Small intestine (tissue), 7 donors: ENCODE data around the gene PLCG2. TPM values are rescaled to one million over a fixed set of nuclear protein-coding genes. Genes with fewer than 3 reads are reported as not detected.
A peak's percentile ranks its signal among the peaks of the same experiment; 100 is the strongest.
"Not testable (repeated sequence)": the region's sequence is repeated elsewhere in the genome, so short reads cannot be mapped to it uniquely, and the experiment has no call there.

ENCODE experiments used
- DNase-seq, 2 donors: peaks; one replicate each; pipeline versions ENCODE4 v3.0.0 to v3.0.0-alpha.2; 2013
- FAIRE-seq: peaks from 2 replicates; lab custom pipeline; 2012; peaks lifted over from hg19 to GRCh38; lab: Jason Lieb, UNC
- H3K27ac ChIP-seq, 3 donors: one replicate each; pipeline ENCODE4 v1.5.1; 2013; ENCODE audit warnings: low read length in 2 of 3, mild to moderate bottlenecking in 2 of 3, control low read depth in 1 of 3, inconsistent platforms in 1 of 3, low read depth in 1 of 3, moderate library complexity in 1 of 3
- H3K27me3 ChIP-seq, 3 donors: one replicate each; pipeline ENCODE4 v1.6.1; 2013; ENCODE audit warnings: low read length in 3 of 3, inconsistent platforms in 1 of 3; ENCODE audit not compliant: control insufficient read depth in 3 of 3, insufficient read depth in 3 of 3
- H3K36me3 ChIP-seq, 3 donors: one replicate each; pipeline ENCODE4 v1.6.1; 2013; ENCODE audit warnings: low read length in 3 of 3, inconsistent platforms in 1 of 3, low read depth in 1 of 3, mild to moderate bottlenecking in 1 of 3, moderate library complexity in 1 of 3; ENCODE audit not compliant: control insufficient read depth in 3 of 3, insufficient read depth in 2 of 3
- H3K4me1 ChIP-seq, 3 donors: one replicate each; pipeline ENCODE4 v1.6.1; 2013; ENCODE audit warnings: low read length in 2 of 3, inconsistent platforms in 1 of 3, low read depth in 1 of 3, mild to moderate bottlenecking in 1 of 3, moderate library complexity in 1 of 3; ENCODE audit not compliant: control insufficient read depth in 3 of 3, insufficient read depth in 2 of 3
- H3K4me3 ChIP-seq, 3 donors: one replicate each; pipeline ENCODE4 v1.5.1; 2013; ENCODE audit warnings: low read length in 3 of 3, control low read depth in 1 of 3, inconsistent platforms in 1 of 3, low read depth in 1 of 3, mild to moderate bottlenecking in 1 of 3, moderate library complexity in 1 of 3
- H3K9me3 ChIP-seq, 2 donors: one replicate each; pipeline ENCODE4 v1.6.1; 2013; ENCODE audit warnings: low read depth in 1 of 2, low read length in 1 of 2; ENCODE audit not compliant: control insufficient read depth in 2 of 2, insufficient read depth in 1 of 2
- WGBS, 3 donors: extraction: QIAGEN DNeasy Blood & Tissue Kit; methylation state at CpG; one replicate each; pipeline ENCODE4 v1.1.7; 2013; 5-methylcytosine and 5-hydroxymethylcytosine counted together
- polyA plus RNA-seq, 4 donors: library from polyadenylated mRNA; stranded (reverse) in 3 of 4; unstranded in 1 of 4; fragments of 200-250 nt in 3 of 4; fragments of 120-200 nt in 1 of 4; gene quantifications; one replicate each; pipeline versions ENCODE4 v1.2.1 to v1.2.3, GENCODE V29; 2013
- donor health status: healthy with polysubstance abuse.
- donor health status: control.
- donor health status: control.
- donor health status: Bipolar disorder and iron deficiency.
- donor health status: healthy.

PLCG2 gene
- polyA plus RNA-seq, 4 donors, result 8.4 to 27.5 (median 12.4) TPM

DNA sequence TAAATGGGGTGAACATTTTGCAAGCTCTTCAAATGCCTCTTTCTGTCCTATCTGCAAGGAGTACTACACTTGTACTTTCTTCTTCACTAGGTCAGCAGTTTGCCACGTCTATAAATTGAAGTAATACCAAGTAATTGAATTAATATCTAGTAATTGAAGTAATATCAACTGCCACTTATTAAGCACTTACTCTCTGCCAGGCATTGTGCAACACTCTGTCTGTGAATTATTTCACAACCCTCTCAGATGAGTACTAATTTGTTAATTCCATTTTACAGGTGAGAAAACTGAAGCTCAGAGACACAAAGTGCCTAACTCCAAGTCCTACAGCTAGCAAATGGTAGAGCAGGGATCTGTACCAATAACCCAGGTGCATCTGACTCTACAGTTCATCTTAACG is 228.1 kb downstream of the PLCG2 start:
- H3K27ac ChIP-seq, result peak overlapping the region in 2 of 3 donors; percentile 13 to 52
- peak in 1 of 2 donors; percentile 73 for DNase-seq
- FAIRE-seq, result no peak

DNA sequence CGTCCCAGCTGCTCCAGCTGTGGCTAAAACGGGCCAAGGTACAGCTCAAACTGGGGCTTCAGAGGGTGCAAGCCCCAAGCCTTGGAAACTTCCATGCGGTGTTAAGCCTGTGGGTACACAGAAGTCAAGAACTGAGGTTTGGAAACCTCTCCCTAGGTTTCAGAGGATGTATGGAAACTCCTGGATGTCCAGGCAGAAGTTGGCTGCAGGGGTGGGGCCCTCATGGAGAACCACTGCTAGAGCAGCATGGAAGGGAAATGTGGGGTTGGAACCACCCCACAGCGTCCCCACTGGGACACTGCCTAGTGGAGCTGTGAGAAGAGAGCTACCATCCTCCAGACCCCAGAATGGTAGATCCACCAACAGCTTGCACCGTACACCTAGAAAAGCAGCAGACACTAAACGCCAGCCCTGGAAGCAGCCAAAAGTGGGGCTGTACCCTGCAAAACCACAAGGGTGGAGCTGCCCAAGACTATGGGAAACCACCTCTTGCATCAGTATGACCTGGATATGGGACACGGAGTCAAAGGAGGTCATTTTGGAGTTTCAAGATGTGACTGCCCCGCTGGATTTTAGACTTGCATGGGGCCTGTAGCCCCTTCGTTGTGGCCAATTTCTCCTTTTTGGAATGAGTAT is 230.0 kb downstream of the PLCG2 start:
- Histone ChIP-seq H3K36me3 (peaks cover 0 to 18% (median 4%) of the 10 kb centered on the region in 3 donors), H3K4me3 (no peak overlapping the region), H3K9me3 (peaks cover 0 to 13% of the 10 kb centered on the region in 2 donors), H3K27me3 (no peaks in the 10 kb centered on the region), H3K27ac (no peak overlapping the region), H3K4me1 (peaks cover 0 to 19% (median 4%) of the 10 kb centered on the region in 3 donors)
- DNase-seq, result no peak
- 91 to 95% (median 91%) methylated on average over 9 of the region's 9 CpGs for WGBS, 3 donors
- no peak for FAIRE-seq

More for the DNA sequence above, 228.1 kb downstream of the PLCG2 start:
- no peak overlapping the region for H3K4me3 ChIP-seq
- no peaks in the 10 kb centered on the region for H3K27me3 ChIP-seq
- peaks cover 0 to 19% (median 6%) of the 10 kb centered on the region in 3 donors for H3K36me3 ChIP-seq
- H3K9me3 ChIP-seq, result peaks cover 0 to 13% of the 10 kb centered on the region in 2 donors
- H3K4me1 ChIP-seq, result peaks cover 0 to 19% (median 3%) of the 10 kb centered on the region in 3 donors
- WGBS, 3 donors, result 57 to 77% (median 64%) methylated on average over 2 of the region's 2 CpGs

DNA sequence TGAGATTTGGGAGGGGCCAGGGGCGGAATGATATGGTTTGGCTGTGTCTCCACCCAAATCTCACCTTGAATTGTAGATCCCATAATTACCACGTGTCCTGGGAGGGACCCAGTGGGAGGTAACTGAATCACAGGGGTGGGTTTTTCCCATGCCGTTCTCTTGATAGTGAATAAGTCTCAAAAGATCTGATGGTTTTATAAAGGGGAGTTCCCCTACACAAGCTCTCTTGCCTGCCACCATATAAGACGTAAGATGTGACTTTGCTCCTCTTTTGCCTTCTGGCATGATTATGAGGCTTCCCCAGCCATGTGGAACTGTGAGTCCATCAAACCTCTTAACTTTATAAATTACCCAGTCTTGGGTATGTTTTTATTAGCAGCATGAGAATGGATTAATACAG is 230.7 kb downstream of the PLCG2 start:
- Histone ChIP-seq H3K27ac (peak overlapping the region in 1 of 3 donors; percentile 83), H3K9me3 (peaks cover 0 to 13% of the 10 kb centered on the region in 2 donors), H3K36me3 (peaks cover 0 to 11% (median 4%) of the 10 kb centered on the region in 3 donors), H3K4me1 (peaks cover 0 to 16% (median 2%) of the 10 kb centered on the region in 3 donors)
- FAIRE-seq, H3K4me3 ChIP-seq, DNase-seq, H3K27me3 ChIP-seq: not testable (repeated sequence)
- WGBS, 3 donors, result 71 to 90% (median 85%) methylated on average over 4 of the region's 4 CpGs

DNA sequence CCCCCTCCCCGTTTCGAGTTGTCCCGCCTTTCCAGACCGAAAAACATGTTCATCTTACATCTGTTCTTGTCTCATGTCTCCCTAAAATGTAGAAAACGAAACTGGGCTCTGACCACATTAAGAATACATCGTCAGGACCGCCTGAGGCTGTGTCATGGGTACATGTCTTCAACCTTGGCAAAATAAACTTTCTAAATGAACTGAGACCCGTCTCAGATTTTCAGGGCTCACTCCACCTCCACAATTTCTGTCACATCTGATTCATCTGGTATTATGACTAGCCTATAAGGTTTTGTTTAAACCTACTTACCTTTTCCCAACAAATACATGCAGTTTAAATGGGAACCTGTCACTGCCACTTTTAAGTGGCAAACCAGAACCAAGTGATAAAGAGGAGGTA is 231.6 kb downstream of the PLCG2 start:
- H3K4me3 ChIP-seq, result peak overlapping the region; percentile 51 to 69 (median 59)
- H3K27ac ChIP-seq, result peak overlapping the region; percentile 36 to 83 (median 66)
- H3K27me3 ChIP-seq, result no peaks in the 10 kb centered on the region
- 67 to 80% (median 68%) methylated on average over 8 of the region's 8 CpGs for WGBS, 3 donors
- no peak for DNase-seq
- H3K4me1 ChIP-seq, result peaks cover 0 to 11% (median 2%) of the 10 kb centered on the region in 3 donors
- H3K36me3 ChIP-seq, result peaks cover 0 to 11% (median 4%) of the 10 kb centered on the region in 3 donors
- FAIRE-seq, result no peak
- H3K9me3 ChIP-seq, result peaks cover 0 to 17% of the 10 kb centered on the region in 2 donors

DNA sequence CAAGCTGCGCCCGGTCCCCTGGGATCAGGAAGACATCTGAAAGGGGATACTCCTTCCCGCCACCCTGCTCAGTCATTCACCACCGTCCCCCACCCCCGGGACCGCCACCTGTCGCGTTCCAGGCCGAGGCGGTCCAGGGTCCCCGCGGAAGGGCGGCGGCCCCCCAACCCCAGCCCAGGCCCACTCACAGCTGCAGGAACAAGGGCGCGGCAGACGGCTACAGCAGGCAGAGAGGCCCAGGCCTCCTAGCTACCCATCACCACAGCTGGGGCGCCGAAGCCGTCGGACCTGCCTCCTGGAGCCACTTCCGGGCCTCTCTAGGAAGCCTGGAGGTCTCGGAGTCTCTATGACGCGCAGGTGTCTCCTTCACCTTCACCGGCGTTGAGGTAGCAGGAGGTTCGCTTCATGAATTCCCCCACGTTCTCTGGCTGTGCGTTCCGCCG is 232.1 kb downstream of the PLCG2 start, which contains the start of gene SDR42E1:
TSS of gene SDR42E1 (minus strand) at position 272 of the 443 bp plus-strand sequence. CDS start 10,612 bp downstream, outside the sequence.
- Histone ChIP-seq H3K27me3 (no peaks in the 10 kb centered on the region), H3K4me3 (peak within 1 kb of the TSS; percentile 51 to 69 (median 59)), H3K9me3 (peaks cover 0 to 17% of the 10 kb centered on the region in 2 donors), H3K27ac (peak within 1 kb of the TSS; percentile 66 to 83 (median 72)), H3K36me3 (peaks cover 0 to 11% (median 4%) of the 10 kb centered on the region in 3 donors), H3K4me1 (peaks cover 0 to 11% (median 2%) of the 10 kb centered on the region in 3 donors)
- DNase-seq (peak; percentile 88 to 94), FAIRE-seq (no peak)
- WGBS, 3 donors, result 3 to 9% (median 4%) methylated on average over 32 of the region's 32 CpGs

Other genes with a start within 250 kb of the PLCG2 start
- gene SDR42E1, start 232.2 kb downstream of the PLCG2 start, polyA plus RNA-seq, result 10 to 100 TPM in 1 of 4 donors, 1 to 10 TPM in 3; 1.6 to 13.9 (median 5.3) TPM